MCF 10A (cell line): ENCODE data around the gene PTGR2. TPM values are rescaled to one million over a fixed set of nuclear protein-coding genes. Genes with fewer than 3 reads are reported as not detected.

Experiments
- BruUV-seq: library from RNA; stranded (reverse); fragments of 400-500 nt; replicated peaks from 2 replicates; lab custom pipeline; 2021; lab: Mats Ljungman, UMichigan
- CTCF ChIA-PET: fragments of 300-600 bp; sonication (Branson Sonifier 250); formaldehyde crosslinking; extraction: SDS; loops from one replicate; lab custom pipeline; 2021; ENCODE audit warnings: antibody characterized with exemption, inconsistent platforms; lab: Yijun Ruan, JAX
- POLR2A ChIA-PET: fragments of 300-600, 350-650 bp; sonication (Branson Sonifier 250); formaldehyde crosslinking; extraction: SDS; loops from one replicate; lab custom pipeline; 2020; ENCODE audit warnings: antibody characterized with exemption, inconsistent platforms; lab: Yijun Ruan, JAX
- DNase-seq: peaks from one replicate; pipeline ENCODE4 v3.0.0-alpha.2; 2018; ENCODE audit not compliant: unreplicated experiment
- H3K27ac Mint-ChIP-seq: one replicate; pipeline ENCODE4 v1.8.0; 2022; ENCODE audit warnings: mild to moderate bottlenecking, low read depth, mixed read lengths; ENCODE audit not compliant: unreplicated experiment
- H3K27me3 Mint-ChIP-seq: one replicate; pipeline ENCODE4 v1.8.0; 2022; ENCODE audit warnings: mixed read lengths; ENCODE audit not compliant: insufficient read depth, unreplicated experiment
- H3K36me3 Mint-ChIP-seq: one replicate; pipeline ENCODE4 v1.8.0; 2022; ENCODE audit warnings: mild to moderate bottlenecking, moderate library complexity, mixed read lengths; ENCODE audit not compliant: insufficient read depth, unreplicated experiment
- H3K4me1 Mint-ChIP-seq: one replicate; pipeline ENCODE4 v1.8.0; 2022; ENCODE audit warnings: mixed read lengths; ENCODE audit not compliant: insufficient read depth, unreplicated experiment
- H3K4me3 Mint-ChIP-seq: one replicate; pipeline ENCODE4 v1.8.0; 2022; ENCODE audit warnings: mild to moderate bottlenecking, moderate library complexity, mixed read lengths; ENCODE audit not compliant: unreplicated experiment
- H3K9me3 Mint-ChIP-seq: one replicate; pipeline ENCODE4 v1.8.0; 2022; ENCODE audit warnings: mixed read lengths; ENCODE audit not compliant: unreplicated experiment
- CTCF ChIP-seq: fragments of 200-600 bp; IDR thresholded peaks from one replicate; pipeline ENCODE4 v1.8.0; 2022; ENCODE audit warnings: antibody characterized with exemption, mild to moderate bottlenecking; ENCODE audit not compliant: unreplicated experiment
- intact Hi-C: fragments of 100-400 bp; cut with micrococcal nuclease; formaldehyde crosslinking; loops from 2 replicates; pipeline ENCODE4 v1.14.1; 2022
- total RNA-seq: library from RNA; stranded (reverse); gene quantifications from 2 replicates; pipeline ENCODE4 v1.2.3, GENCODE V29; 2022

The PTGR2 gene
- total RNA-seq, 1 experiment from 2014 or later: 9.2 TPM

- Mint-ChIP-seq H3K36me3 (peaks cover 44% of the 10 kb centered on the region), H3K27me3 (no peaks in the 10 kb centered on the region), H3K4me3 (peak overlapping the region; percentile 82), H3K27ac (peak overlapping the region; percentile 93), H3K9me3 (no peaks in the 10 kb centered on the region), H3K4me1 (peaks cover 35% of the 10 kb centered on the region)
- ChIA-PET POLR2A (interaction anchor here (0.5 to 6.0 kb wide), 28 partner anchors 8 to 243 kb away, joined by 3 to 95 read pairs (median 7); partner anchors contain the start of genes ALDH6A1, BBOF1, DNAL1 and ENTPD5), CTCF (interaction anchor here (0.6 kb wide), 1 partner anchor 35 kb away, joined by 3 read pairs; the partner anchor contains the start of gene PTGR2)
- BruUV-seq: no TSS peak
- no peak for DNase-seq
- intact Hi-C loops: loop anchor here (5.0 kb wide), 2 partner anchors 145 to 165 kb away; no protein-coding TSS in a partner anchor
- no peak for TF ChIP-seq CTCF
These were observed 35.6 kb downstream of the PTGR2 start for GRCh38 chr14:73887318-73887616.

- BruUV-seq: TSS peak; percentile 63
- Mint-ChIP-seq H3K36me3 (peaks cover 44% of the 10 kb centered on the region), H3K27me3 (no peaks in the 10 kb centered on the region), H3K4me1 (peaks cover 35% of the 10 kb centered on the region), H3K4me3 (peak overlapping the region; percentile 82), H3K27ac (peak overlapping the region; percentile 93), H3K9me3 (no peaks in the 10 kb centered on the region)
- CTCF ChIA-PET: interaction anchor here (0.9 to 1.1 kb wide), 2 partner anchors 20 to 141 kb away, joined by 3 read pairs; no protein-coding TSS in a partner anchor
- peak; percentile 2 for DNase-seq
- no peak for TF ChIP-seq CTCF
- intact Hi-C loops: loop anchor here (5.0 kb wide), 2 partner anchors 146 to 166 kb away; no protein-coding TSS in a partner anchor
- POLR2A ChIA-PET: interaction anchor here (0.5 to 6.0 kb wide), 26 partner anchors 8 to 243 kb away, joined by 3 to 95 read pairs (median 4); partner anchors contain the start of genes BBOF1, DNAL1, ENTPD5 and PTGR2
These were observed 36.2 kb downstream of the PTGR2 start for GRCh38 chr14:73887694-73888459.

GRCh38 chr14:73888460-73888725 lies 36.8 kb downstream of the PTGR2 start:
- ChIA-PET POLR2A (interaction anchor here (0.7 to 6.0 kb wide), 20 partner anchors 9 to 165 kb away, joined by 3 to 95 read pairs (median 4); partner anchors contain the start of genes BBOF1, ENTPD5 and PTGR2), CTCF (interaction anchor here (0.6 to 1.1 kb wide), 4 partner anchors 11 to 141 kb away, joined by 3 to 5 read pairs (median 3); no protein-coding TSS in a partner anchor)
- Mint-ChIP-seq H3K27ac (peak overlapping the region; percentile 93), H3K4me1 (peaks cover 35% of the 10 kb centered on the region), H3K9me3 (no peaks in the 10 kb centered on the region), H3K27me3 (no peaks in the 10 kb centered on the region), H3K4me3 (peak overlapping the region; percentile 82), H3K36me3 (peaks cover 42% of the 10 kb centered on the region)
- no TSS peak for BruUV-seq
- DNase-seq: peak; percentile 19
- no peak for TF ChIP-seq CTCF
- intact Hi-C loops: loop anchor here (5.0 kb wide), 2 partner anchors 146 to 166 kb away; no protein-coding TSS in a partner anchor

- H3K27me3 Mint-ChIP-seq: no peaks in the 10 kb centered on the region
- TF ChIP-seq CTCF: no peak
- H3K9me3 Mint-ChIP-seq: no peaks in the 10 kb centered on the region
- intact Hi-C loops: loop anchor here (5.0 kb wide), 2 partner anchors 147 to 167 kb away; no protein-coding TSS in a partner anchor
- CTCF ChIA-PET: interaction anchor here (0.6 to 1.1 kb wide), 4 partner anchors 12 to 142 kb away, joined by 3 to 5 read pairs (median 3); no protein-coding TSS in a partner anchor
- no TSS peak for BruUV-seq
- H3K4me1 Mint-ChIP-seq: peaks cover 35% of the 10 kb centered on the region
- peaks cover 44% of the 10 kb centered on the region for H3K36me3 Mint-ChIP-seq
- peak overlapping the region; percentile 93 for H3K27ac Mint-ChIP-seq
- POLR2A ChIA-PET: interaction anchor here (0.7 to 6.0 kb wide), 11 partner anchors 11 to 161 kb away, joined by 3 to 95 read pairs (median 4); partner anchors contain the start of gene PTGR2
- no peak for DNase-seq
- H3K4me3 Mint-ChIP-seq: peak overlapping the region; percentile 82
These were observed 37.3 kb downstream of the PTGR2 start for GRCh38 chr14:73888971-73889370.
